Choroid plexus epithelial cell (primary cell): ENCODE results near the gene CCN2.
A peak's percentile ranks its signal among the peaks of the same experiment; 100 is the strongest.

Experiments
- DNase-seq: peaks from one replicate; pipeline ENCODE4 v3.0.0-alpha.2; 2010; ENCODE audit warnings: low read depth
- H3K4me3 ChIP-seq: 2 replicates; pipeline ENCODE4 v1.5.1; 2011; ENCODE audit warnings: low read depth, mild to moderate bottlenecking, control low read depth, low read length, moderate library complexity
- TF ChIP-seq, protein P1 (sequence below): conservative IDR thresholded peaks from 2 replicates; pipeline ENCODE4 v1.5.1; 2011; ENCODE audit warnings: low read depth, mild to moderate bottlenecking, control low read depth, inconsistent platforms, low read length, moderate library complexity

The CCN2 gene

DNA sequence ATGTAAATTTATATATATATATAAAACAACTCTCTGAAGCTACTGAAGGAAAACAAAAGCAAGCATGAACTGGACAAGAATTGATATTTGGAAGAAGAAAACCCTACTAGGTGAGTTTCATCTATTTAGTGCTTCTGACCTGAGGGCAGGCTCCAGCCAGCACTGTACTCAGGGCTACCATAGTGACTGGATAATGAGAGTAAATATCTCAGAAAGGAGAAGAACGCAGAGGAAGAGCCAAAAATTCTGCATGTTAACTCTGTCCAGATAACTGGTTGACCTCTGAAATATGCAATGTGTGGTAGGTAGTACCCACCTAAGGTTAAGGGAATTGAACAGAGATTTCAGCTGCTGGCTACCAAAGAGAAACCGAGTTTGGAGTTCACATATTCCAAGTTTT lies 41.4 kb upstream of the CCN2 start:
- H3K4me3 ChIP-seq: no peak overlapping the region
- TF ChIP-seq, protein P1, sequence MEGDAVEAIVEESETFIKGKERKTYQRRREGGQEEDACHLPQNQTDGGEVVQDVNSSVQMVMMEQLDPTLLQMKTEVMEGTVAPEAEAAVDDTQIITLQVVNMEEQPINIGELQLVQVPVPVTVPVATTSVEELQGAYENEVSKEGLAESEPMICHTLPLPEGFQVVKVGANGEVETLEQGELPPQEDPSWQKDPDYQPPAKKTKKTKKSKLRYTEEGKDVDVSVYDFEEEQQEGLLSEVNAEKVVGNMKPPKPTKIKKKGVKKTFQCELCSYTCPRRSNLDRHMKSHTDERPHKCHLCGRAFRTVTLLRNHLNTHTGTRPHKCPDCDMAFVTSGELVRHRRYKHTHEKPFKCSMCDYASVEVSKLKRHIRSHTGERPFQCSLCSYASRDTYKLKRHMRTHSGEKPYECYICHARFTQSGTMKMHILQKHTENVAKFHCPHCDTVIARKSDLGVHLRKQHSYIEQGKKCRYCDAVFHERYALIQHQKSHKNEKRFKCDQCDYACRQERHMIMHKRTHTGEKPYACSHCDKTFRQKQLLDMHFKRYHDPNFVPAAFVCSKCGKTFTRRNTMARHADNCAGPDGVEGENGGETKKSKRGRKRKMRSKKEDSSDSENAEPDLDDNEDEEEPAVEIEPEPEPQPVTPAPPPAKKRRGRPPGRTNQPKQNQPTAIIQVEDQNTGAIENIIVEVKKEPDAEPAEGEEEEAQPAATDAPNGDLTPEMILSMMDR: no peak

DNA sequence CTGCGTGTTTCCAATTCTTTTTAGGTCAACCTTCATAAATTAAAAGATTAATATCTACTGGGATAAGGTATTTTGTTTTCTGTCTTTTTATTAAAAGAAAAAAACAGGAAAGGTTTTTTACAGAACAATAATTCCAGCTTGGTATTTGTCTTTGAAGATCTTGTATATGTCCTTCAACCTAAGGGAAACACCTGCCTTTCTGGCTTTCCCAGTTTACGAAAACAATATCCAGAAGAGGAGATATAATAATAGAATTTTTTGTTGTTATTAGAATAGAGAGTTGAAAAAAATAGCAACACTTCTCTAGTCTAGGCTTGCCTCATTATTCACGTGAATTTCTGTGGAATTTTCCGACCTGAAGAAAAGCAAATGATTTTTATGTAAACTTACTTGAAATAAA lies 37.9 kb upstream of the CCN2 start:
- TF ChIP-seq, protein P1: no peak

More for the DNA sequence above, 41.4 kb upstream of the CCN2 start:
- DNase-seq: no peak

DNA sequence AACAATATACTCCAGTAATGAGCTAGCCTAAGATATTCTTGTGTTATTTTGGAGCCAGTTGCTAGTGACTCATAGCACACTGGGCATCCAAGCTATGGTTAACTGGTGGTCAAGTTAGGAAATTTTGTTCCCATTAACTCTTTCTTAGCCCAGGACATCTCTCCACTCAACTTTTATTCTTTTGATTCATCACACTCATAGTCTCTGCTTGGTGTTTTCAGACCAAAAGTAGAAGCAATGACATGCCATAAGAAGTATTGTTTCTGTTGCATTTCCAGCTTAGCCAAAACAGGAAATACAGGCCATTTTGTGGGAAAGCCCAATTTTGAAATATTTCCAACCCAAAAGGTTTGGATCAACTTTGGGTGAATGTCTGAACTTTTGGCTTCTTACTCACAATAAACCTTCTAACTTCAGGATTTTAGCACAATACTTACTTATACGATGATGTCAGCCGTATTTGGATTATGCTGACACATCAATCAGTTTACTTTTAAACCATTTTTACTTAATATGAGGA lies 31.6 kb upstream of the CCN2 start:
- TF ChIP-seq, protein P1: no peak
- no peak overlapping the region for H3K4me3 ChIP-seq
- peak; percentile 88 for DNase-seq

More for the DNA sequence above, 37.9 kb upstream of the CCN2 start:
- DNase-seq: no peak
- no peak overlapping the region for H3K4me3 ChIP-seq

DNA sequence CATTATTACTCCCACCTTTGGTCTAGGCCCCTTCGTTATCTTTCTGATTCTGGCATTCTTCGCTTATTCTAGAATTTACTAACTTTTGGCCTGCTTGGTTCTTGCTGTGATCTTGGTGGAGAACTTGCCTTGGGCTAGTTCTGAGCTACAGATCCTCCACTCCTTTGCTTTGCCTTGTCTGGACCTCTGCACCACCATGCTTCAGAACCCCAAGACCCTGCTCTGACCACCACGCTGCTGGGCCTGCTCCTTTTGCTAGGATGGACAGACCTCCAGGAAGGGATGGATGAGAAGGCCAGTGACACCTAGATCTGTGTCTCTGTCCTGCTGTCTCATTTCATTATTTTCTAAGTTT lies 30.4 kb upstream of the CCN2 start:
- no peak overlapping the region for H3K4me3 ChIP-seq
- no peak for DNase-seq
- TF ChIP-seq, protein P1: no peak

DNA sequence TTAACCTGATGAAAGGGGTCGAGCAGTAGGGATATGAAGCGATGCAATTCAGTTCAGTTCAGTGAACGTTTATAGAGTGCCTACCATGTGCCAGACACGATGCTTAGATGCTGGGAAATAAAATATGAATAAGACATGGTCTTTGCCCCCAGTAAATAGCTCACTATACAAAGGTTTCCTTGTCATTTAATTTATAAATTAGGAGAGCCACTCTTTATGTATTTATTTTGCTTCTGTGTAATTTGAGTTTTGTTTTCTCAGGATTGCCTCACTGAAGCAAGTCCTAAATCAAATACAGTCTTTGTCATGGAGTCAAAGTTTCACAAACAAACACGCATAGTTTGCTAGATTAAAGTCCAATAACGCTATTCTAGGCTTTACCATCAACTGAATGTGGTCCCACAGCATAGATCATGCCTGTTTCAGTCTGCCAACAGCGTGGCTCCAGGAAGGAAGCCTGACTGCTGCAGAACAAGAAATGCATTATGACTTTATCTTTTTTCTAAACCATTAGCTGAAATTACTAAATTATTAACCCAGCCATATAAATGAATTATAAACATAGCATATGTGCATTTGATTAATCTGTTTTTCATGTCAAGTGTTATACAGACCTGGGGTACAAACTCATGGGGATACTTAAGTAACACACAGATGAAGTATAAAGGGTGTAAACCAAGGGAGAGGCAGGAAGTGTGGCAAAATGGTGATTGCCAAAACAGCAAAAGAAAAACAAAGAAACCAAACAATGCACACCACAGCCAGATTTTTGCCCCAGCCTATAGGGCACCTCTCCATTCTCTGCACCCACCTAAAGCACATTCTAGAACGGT lies 29.8 kb upstream of the CCN2 start:
- TF ChIP-seq, protein P1: no peak
- DNase-seq: no peak
- no peak overlapping the region for H3K4me3 ChIP-seq

DNA sequence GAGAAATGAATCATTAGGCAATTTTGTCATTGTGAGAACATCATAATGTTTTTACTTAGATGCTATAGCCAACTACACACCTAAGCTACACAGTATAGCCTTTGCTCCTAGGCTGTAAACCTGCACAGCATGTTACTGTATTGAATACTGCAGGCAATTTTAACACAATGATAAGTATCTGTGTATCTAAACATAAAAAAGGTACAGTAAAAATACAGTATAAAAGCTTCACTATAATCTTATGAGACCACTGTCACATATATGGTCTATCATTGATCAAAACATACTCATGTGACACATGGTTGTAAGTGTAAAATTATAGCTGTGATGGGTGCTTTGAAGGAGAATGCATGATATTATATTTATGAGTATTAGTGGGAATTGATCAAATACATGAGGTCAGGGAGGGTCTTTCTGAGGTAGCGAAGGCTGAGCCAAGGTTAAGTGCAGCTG lies 29.2 kb upstream of the CCN2 start:
- H3K4me3 ChIP-seq: no peak overlapping the region
- TF ChIP-seq, protein P1: no peak
- DNase-seq: no peak
